GM19324 (cell line): ENCODE data around the gene PTCD1.

ENCODE experiments used
- ATAC-seq: cut with Tn5 transposase; IDR thresholded peaks from one replicate; pipeline ENCODE4 v1.9.1; 2021; ENCODE audit warnings: mild to moderate bottlenecking, moderate library complexity; ENCODE audit not compliant: unreplicated experiment, low FRiP score

PTCD1 gene, protein sequence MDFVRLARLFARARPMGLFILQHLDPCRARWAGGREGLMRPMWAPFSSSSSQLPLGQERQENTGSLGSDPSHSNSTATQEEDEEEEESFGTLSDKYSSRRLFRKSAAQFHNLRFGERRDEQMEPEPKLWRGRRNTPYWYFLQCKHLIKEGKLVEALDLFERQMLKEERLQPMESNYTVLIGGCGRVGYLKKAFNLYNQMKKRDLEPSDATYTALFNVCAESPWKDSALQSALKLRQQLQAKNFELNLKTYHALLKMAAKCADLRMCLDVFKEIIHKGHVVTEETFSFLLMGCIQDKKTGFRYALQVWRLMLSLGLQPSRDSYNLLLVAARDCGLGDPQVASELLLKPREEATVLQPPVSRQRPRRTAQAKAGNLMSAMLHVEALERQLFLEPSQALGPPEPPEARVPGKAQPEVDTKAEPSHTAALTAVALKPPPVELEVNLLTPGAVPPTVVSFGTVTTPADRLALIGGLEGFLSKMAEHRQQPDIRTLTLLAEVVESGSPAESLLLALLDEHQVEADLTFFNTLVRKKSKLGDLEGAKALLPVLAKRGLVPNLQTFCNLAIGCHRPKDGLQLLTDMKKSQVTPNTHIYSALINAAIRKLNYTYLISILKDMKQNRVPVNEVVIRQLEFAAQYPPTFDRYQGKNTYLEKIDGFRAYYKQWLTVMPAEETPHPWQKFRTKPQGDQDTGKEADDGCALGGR

DNA sequence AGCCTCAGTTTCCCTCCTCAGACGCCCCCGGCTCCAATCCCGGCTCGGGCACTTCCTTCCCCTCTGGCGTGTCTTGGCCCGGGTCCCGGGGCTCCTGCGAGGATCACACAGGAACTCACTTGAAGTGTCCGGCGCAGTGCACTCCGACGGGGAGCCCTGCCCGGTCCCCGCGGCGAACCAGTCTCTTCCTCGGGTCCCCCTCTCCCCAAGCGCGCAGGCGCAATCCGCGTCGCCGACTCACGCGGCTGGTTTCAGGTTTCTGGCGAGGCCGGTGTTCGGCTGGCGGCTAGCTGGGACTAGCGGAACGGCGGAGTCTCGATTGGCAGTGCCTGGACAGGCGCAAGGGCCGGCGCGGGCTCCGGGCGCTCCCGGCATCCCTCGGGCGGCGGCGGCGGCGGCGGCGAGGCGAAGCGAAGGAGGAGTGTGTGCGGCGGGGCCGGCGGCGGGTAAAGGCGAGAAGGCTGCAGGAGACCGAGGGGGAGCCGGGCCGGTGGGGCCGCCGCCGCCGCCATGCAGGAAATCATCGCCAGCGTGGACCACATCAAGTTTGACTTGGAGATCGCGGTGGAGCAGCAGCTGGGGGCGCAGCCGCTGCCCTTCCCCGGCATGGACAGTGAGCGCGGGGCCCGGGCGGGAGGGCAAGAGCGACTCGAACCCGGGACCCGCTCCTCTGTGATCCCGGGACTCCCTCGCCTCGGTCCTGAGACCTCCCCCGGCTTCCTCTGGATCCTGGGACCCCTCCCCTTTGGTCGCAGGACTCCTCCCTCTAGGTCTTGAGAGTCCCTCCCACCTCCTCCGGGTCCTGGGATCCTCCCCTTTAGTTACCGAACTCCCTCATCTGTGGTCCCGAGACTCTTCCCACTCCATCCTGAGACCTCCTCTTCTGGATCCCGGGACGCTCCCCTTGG is at the start of gene PTCD1, which contains the start of gene CPSF4:
Gene PTCD1 (minus strand): TSS at position 226 of the 908 bp plus-strand sequence. CDS start 3,556 bp downstream, outside the sequence.
Gene CPSF4 (plus strand): TSS at position 371 of the 908 bp plus-strand sequence. CDS start 140 bp downstream, at position 511.
- peak; percentile 92 for ATAC-seq

DNA sequence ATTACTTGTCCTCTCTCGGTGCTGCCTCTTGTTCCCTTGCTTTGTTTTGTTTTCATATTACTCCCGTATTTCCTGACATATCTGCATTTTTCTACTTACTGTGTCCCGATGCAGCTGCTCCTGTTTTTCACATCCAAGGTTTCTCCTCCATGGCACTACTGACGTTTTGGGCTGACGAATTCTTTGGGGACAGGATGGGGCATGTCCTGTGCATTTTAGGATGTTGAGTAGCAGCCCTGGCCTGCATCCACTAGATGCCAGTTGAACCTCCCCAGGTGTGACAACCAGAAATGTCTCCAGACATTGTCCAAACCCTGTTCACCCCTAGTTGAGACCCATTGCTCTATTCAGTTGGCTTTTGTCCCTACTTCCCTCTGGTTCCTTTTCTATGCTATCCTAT is 46.5 kb upstream of the PTCD1 start:
- no peak for ATAC-seq

DNA sequence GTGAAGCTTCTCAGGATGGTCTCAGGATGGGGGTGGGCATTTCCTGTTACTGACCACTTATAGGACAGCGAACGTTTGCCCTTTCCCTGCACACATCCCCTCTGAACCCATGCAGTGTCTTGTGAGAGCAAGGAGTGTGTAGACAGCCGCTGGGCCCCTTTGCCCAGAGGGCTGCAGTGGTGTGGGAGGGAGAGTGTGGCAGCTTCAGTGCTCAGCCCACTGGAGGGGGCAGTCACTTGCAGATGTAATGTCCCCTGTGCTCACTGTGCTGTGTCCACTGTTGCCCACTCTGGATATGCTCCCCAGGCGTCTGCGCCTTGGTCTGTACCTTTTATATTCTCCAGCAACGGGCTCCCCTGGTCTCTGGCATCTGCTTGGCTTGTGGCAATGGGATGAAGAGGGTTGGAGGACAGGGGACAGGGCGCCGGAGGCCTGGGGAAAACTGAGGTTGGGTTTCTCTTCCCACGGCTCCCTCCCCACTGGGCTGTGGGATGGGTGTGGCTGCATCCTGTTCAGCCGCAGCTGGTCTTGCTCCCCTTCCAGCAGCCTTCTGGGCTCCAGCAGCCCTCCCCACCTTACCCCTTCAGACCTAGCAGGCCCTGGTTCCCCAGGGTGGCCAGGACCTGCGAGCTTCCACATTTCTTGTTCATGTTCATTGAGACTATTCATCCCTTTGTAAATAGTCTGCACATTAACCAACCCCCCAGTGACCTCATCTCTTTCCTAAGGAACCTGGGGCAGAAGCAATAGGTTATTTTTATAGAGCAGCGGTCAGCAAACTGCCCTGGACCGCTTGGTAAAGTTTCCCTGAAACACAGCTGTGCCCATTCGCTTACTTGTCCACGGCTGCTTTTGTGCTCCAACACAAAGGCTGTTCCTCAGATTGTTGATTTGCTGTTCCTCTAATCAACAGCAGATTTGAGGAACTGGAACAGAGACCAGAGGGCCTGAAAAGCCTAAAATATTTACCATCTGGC is 40.2 kb upstream of the PTCD1 start:
- ATAC-seq: no peak

DNA sequence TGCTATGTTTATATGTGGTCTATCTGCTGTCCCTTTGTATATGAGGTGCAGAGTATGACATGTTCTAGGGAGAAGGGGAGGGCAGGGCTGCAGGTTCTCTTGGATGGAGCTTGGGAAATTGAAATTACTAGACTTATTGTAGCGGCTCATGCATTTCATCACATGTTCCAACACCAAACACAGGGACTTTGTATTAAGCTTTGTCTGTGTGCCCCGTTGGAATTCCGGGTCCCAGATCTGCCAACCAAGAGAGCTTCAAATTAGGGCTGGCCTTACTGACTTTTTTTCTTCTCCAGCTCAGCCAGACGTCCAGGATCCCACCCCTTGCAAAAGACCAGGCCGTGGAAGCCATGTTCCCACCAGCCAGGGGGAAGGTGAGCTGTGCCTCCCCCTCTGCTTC is 37.5 kb upstream of the PTCD1 start:
- ATAC-seq: no peak

DNA sequence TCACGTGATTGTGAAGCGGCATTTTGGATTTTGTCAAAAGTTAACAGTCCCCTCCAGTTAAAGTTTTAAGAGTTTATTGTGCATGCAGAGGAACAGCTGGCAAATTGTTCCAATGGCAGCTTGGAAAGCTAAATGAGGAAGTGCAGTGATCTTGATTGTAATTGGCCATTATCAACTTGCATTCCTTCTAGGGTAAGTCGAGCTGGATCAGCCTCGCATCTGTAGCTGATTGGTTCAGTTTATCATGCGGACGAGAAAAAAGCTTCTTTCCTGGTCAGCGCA is 34.7 kb upstream of the PTCD1 start:
- no peak for ATAC-seq

DNA sequence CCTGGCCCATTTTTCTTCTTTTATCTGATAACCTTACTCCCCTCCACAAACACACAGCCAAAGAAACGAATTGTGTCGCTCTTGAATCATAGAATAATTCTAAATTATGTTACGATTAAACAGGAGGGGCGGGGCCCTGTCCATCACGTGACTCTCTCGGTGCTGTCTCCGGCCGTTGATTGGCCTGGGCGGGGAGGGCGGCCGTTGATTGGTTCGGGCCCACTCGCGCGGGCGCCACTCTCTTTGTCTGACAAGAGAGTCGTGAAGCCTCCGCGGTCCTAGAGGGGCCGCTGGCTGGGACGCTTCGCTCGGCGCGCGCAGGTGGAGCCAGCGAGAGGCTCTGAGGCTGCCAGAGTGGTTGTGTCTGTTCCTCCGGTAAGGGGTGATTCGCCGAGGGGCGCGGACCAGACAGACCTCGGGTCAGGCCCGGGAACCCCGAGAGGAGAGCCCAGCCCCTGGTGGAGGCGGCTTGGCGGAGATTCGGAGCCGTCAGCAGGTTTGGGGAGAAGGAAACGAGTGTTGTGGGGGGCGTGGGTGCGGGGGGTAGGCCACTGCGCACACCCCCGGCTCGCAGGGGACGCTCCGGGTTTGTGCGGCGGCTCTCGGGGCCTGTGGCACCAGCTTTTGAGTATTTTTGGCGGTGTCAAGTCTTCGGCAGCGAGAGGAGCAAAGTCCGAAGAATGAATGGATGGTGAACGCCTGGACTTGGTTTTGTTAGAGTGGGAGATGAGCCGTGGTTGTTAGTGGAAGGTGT is 34.1 kb upstream of the PTCD1 start, which contains the start of gene ZNF789:
Gene ZNF789 (plus strand): TSS at position 330 of the 754 bp plus-strand sequence. CDS start 3,567 bp downstream, outside the sequence.
- peak; percentile 97 for ATAC-seq

DNA sequence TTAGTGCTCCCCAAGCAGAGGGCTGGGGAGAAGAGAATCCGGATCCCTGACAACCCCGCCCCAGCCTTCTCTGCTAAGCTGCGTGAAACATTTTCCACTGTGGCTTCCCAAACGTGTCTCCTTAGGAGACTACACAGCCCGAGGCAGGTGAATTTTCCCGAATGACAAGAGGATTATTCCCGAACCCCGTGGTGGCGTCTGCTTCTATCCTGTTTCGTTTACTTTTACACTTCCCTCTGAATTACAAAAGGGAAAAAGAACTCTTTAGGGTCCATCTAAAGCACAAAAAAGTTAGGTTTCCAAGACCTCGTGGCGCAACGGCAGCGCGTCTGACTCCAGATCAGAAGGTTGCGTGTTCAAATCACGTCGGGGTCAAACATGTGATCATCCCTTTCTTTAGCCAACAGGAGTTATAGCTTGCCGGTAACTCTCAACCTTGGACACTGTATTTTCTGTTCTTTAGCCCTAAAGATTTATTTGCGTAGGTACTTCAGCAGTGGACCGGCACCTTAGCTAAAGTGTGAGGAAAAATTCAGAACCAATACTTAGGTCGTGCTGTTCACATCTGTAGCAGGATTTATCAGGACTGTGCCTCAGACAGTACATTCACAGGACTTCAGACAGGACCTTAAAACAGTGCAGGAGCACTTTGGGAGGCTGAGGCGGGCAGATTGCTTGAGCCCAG is 30.9 kb upstream of the PTCD1 start:
- no peak for ATAC-seq

DNA sequence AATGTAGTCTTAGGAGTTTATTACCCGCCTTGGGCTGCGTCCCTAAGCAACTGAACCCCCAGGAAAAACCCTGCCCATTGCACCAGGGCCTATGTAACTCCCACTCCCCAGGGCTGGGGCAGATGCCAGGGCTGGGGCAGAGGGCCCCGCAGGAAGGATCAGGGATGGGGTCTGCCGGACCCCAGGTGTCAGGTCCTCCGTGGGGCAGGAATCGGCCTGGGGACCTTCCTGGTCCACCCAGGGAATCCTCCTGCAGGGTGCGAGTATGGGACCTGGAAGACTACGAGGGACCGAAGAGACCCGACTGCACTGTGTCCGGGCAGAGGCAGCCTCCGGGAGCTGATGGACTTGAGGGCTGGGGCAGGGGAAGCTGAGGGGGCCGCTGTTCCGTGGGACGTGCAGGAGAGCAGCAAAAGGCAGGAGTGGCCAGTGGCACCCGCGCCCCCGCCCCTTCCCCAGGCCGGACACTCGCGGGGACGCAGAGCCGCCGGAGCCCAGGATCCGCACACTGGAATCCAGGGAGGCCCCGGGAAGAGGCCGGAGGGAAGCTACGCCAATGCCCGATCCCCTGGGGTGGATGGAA is 29.8 kb upstream of the PTCD1 start:
- ATAC-seq: no peak

DNA sequence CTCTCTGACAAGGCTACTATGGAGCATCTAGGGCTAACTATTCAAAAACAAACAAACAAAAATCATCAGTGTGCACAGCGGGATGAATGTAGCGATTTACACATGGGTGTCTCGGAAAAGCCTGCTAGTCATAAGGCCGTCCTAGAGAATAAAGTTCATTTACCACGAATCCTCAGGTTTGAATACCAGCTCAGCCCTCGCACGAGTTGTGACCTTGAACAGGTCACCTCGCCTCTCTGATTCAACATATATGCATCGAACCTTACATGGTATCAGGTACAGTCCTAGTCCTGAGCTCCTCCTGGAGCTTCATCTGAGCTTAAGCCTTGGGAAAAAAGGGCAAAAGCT is 26.8 kb upstream of the PTCD1 start:
- ATAC-seq: no peak

DNA sequence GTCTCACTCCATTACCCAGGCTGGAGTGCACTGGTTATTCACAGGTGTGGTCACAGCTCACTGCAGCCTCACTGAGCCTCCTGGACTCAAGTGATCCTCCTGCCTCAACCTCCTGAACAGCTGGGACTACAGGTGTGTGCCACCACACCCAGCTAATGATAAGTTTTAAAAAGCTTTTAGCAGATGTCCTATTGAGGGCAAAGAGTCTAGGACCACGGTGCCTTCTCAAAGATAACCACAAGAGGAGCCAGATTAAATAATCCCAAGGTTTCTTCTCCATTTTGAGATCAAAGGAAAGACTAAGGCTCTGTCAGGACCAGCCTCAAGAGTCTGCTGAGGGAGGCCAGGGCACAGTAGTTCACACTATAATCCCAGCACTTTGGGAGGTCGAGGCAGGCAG is 22.6 kb upstream of the PTCD1 start:
- no peak for ATAC-seq

DNA sequence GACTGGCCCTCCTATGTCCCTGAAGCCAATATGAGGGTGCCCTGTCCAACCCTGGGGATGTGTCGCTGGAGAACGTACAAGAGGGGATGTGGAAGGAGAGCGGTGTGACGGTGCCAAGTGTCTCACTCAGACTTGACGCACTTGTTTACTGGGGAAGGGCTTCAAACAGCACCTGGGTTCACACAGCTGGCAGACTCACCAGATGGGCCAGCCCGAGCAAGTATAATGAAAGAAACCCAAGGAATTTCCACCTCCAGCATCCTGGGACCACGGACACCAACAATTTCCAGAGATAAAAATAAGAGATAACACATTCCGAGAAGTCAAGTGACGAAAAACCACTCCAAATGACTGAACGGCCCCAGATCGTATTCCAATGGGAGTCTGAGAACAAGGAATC is 22.1 kb upstream of the PTCD1 start:
- no peak for ATAC-seq

DNA sequence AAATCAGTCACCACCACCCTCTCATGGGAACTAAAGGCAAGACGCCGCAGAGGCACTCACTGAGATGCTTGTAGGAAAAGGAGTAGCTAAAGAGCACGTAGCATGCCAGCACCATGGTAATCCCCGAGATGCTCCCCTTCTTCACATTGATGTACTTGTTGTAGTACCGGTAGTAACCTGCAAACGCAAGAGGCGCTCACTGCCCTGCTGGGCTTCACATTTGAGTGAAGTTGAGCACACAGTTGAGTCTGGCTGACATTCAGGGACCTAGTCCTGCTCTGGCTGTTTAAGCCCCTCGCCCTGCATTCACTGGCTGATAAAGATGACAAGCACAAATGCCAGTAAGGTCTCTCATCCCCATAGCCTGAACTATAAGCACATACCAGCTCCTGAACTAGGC is 20.5 kb upstream of the PTCD1 start:
- no peak for ATAC-seq

DNA sequence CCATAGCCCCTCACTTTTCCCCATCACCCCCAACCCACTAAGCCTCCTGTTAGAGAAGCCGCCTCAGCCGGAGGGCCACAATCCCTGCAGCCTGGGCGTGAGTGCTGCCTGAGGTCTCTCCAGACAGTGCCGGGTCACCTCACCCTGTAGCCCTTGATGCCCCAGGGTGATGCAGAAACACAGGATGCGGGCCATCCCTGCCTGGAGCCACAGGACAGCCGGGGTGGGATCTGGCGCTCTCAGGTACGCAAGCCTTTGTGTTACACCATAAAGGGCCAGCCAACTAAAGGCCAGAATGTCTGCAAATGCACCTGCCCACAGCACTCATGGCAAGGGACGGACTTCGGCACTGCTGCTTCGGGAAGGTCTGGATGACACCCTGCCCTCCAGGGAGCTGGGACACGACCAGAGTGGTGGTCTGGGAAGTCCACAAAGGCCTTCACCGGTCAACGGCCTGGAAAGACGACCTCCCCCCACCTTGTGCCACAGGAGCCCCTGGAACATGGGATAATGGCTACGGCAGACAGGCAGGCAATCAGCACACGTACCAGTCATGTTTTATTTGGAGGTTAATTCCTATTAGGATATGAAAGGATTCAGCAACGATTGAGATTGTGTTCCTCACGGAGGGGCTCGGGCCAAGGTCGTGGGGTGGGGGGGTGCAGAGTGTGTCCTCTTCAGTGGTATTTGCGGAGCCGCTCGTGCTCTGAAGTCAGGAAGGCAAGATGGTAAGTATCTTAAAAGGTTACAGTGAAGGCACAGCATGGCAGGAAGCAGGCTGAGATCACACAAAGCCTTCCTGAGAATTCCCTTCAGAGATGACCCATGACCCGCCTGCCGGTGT is 19.3 kb upstream of the PTCD1 start:
- no peak for ATAC-seq

DNA sequence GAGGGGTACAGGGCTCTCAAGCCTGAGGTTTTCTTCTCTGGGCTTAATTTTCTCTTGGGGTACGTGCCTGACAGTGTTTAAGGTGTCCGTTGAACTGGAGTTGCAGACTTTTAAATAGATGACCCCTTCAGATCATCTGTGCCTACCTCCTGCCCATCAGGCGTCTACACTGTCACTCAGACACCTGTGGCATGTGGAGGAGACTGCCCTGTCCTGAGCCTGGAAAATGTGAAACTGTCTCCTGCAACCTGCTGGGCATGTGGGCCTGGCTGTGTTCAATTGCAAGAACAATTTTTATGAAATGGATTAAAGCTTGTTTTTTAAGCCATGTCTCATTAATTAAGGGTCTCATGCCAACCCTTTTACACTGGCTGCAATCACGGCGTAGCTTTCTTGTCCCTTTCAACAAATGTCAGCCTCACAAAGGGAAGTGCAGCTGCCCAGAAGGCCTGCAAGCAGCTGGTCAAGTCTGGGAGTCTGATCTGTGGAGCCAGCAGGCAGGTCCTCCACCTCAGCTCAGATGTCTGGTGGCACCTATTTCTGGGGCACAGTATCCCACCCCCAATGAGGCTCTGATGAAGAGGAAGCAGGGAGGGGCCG is 18.6 kb upstream of the PTCD1 start:
- no peak for ATAC-seq

DNA sequence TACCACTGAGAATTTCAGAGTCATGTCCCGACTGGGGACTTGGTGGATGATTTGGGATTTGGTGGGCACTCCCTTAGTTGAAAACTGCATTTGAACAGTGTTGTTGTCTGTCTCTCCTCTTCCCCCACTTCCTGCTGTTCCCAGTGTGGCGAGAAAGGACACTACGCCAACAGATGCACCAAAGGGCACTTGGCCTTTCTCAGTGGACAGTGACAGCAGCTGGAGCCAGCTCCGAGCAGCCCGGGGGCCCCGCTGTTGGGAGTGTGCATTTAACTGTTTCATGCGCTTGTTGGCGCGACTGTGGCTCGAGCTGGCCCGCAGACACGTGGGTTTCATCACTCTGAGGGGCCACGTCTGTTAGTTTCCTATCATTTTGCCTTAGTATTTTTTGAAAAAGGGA is 17.7 kb upstream of the PTCD1 start:
- ATAC-seq: no peak

DNA sequence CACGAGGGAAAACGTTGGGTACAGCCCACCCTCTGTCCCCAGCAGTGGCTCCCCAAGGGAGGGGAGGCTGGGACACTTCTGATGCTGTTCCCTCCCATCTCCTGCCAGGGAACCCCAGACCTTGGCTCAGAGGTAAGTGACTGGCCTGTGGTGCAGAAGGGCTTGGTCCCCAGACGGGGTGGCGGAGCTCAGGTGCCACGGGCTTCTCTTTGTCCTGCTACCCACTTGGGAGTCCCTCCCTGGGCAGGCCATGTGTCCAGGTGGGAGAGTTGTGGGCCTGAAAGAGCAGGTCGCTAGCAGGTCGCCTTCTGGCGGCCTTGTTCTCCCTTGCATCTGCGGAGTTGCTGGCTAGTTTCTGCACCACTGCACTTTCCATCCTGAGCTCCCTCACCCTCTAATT is 17.3 kb upstream of the PTCD1 start:
- no peak for ATAC-seq

DNA sequence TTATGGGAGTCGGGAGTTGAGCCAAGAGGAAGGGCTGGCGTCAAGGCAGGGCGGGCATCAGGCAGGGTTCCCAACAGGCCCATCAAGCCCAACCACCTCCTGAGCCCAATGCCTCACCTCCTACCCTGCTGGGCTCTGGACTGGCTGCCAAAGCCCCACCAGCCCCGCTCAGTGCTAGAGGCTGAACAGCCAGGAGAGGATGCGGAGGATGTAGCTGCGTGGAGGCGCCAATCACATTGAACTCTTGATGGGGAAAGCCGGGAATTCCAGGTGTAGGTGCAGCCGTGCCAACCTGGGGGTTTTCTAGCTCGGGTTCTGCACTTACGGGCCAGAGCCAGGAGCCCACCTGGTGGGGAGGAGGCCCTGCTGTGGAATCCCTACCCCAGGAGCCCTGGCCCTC is 14.5 kb upstream of the PTCD1 start:
- no peak for ATAC-seq
